GM21576 (cell line): ENCODE results near the gene ASCL4.

ENCODE experiments used
- ATAC-seq: cut with Tn5 transposase; IDR thresholded peaks from one replicate; pipeline ENCODE4 v1.9.1; 2021; ENCODE audit warnings: mild to moderate bottlenecking, moderate library complexity; ENCODE audit not compliant: unreplicated experiment

ASCL4 gene

DNA sequence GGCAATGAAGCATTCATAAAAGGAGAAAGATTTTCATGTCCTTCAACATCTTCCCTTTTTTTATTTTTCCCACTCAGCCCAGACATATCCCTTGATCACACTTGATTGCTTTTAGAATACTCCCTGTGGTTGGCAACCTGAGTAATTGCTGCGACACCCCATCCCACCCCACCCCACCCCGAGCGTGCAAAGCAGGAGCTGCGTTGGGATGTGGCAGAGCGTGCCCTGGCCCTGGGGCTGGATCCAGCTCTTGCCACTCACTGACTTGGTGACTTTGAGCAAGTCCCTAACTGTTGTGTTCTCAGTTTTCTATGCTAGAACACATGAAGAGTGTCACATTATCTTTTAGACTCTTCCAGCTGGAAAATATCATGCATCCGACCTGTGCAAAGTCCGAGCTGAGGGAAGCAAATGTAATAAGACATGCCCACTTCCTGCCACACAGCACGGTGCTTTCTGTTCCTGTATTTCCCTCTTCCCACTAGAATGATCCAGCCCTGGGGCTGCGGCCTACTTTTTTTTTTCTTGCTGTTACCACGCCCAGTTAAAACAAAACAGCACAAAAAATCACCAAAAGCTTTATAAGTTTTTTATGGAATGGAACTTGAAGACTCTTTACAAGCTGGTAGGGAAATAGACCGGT, 4.0 kb downstream of the ASCL4 start:
- ATAC-seq: no peak

DNA sequence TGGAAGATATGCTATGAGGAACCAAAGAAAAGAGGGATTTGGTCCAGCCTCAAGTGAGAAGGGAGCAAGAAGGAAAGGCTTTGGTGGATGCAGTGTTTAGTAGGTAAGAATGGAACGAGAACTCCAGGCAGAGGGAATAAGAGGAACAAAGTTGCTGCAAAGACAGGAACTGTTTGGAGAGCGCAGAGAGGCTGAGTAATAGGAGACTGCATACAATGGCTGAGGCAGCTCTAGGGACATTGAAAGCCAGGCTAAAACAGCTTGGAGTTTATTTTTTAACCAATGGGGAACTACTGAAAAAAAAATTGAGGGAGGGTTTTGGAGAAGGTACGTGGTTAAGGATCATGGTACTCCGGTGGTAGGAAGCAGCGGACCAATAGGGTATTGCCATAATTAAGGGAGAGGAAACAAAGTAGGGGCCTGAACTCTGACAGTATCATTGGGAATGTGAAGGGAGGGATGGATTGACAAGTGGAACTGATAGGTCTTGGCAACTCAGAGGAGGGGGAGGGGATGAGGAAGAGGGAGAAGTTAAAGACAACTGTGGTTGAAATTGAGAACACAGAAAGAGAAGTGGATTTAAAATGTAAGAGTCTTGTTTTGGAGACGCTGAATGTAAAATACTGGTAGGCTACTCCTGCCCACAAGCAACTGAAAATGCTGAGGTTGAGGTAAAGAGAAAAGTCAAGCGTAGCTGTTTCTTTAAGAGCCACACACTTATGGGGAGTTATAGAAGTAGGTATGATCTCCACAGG, 4.8 kb downstream of the ASCL4 start:
- peak; percentile 62 for ATAC-seq

DNA sequence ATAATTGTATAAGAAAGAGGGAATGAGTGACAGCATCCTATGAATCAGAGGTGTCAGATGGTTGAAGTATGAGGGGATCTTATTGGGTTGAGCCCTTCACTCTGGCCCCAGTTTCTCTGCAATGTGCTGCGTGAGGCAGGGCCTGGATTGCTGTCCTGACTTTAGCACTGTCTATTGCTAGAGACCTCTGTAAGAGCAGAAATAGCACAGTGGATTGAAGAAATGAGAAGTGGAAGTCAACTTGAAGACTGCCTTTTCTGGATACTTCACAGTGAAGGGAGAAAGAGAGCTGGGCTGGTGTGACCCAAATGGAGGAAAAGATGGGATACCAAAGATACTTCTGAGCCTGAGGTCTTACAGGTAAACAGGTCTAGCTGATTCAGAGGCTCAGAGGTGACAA, 5.8 kb downstream of the ASCL4 start:
- ATAC-seq: no peak

DNA sequence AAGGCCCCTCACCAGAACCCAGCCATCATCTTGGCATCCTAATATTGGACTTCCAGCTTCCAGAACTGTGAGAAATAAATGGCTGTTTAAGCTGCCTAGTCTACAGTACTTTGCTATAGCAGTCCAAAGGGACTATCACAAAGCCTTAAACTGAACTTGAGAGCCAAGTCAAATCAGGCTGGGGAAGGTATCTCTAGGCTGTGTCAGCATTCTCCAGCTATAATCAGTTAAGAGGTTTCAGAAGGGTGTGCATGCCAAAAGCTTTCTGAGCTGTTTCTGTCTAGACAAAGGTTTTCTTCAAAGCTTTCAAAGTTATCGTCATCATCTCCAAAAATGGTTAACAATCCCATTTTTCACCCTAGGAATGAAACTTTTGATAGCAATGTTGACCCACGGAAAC, 7.6 kb downstream of the ASCL4 start:
- ATAC-seq: no peak

DNA sequence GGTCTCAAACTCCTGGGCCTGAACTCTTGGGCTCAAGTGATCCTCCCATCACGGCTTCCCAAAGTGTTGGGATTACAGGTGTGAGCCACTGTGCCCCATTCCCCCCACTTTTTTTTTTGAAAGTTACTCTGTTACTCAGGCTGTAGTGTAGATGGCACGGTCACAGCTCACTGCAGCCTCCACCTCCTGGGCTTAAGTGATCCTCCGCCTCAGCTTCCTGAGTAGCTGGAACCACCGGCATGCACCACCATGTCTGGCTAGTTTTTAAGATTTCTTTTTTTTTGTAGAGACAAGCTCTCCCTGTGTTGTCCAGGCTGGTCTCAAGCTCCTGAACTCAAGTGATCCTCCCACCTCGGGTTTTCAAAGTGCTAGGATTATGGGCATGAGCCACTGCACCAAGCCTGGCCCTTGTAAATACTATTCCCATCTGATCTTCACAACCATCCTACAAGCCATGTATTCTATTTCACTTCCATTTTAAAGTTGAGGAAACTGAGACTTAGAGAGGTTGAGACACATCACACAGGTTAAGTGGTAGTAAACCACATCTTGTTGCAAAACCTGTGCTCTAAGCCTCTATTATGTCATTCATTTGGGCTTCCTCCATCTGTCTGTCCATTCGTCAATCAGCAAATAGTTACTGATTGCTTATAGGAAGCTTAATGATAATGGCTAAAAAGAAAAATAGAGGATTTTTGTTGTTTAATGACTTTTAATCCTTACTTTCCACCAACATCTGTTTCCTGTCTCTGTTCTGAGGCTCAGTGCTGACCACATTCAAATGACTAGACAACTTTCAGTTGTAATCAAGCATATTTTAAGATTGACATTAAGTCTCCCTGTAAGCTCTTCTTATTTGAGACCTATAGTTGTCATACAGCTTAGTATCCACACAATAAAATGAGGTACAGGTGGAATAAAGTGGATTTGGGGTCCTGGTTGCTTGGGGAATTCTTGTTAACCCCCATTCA, 9.2 kb downstream of the ASCL4 start:
- no peak for ATAC-seq

DNA sequence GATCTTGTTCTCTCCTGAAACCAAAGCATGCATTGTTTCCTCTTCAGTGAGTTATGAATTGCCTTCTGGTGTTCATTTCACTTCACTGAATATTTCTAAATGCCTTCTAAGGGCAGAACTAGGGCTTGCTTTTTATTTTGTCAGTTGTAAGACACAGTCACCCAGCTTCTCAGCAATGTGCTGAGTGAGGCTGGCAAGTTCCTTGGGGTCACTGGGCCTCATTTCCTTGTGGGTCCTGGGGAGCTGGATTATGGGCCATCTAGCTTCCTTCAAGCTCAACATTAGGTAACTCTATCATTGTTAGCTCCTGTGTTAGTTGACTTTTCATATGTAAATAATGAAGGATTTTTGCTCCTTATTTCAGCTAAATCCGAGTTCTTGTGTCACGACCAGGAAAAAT, 13.8 kb downstream of the ASCL4 start:
- no peak for ATAC-seq

DNA sequence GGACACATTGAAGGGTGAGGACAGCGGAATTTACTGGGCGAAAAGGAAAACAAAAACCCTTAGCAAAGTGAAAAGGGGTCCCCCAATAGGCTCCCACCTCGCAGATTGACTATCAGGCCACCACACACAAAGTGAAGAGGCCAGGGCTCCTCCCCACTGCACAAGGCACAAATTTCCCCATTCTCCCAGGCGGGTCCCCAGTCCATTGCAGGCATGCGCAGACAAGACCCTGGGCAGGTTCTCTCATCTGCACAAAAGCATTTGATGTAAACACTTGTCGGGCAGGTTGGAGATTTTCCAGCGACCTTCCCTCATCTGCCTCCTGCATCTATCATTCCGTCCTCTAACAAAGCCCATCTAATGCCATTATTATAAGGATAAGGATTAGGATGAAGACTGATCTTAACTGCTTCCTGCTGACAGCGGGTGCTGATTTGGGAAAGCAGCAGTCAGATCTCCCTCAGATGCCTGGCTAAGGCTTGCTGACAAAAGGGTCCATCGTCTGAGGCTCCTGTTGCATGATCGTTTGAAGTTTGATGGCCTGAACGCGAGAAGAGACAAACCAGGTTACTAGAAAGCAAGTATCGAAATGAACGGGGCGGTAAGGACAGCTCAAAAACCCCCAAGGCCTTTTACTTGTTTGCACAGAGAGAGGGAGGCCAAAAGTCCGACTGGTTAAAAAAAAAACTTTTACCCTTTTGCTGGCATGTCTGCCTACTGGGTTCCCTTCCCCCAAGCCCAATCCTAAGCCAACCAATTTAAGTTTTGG, 14.4 kb downstream of the ASCL4 start:
- no peak for ATAC-seq

DNA sequence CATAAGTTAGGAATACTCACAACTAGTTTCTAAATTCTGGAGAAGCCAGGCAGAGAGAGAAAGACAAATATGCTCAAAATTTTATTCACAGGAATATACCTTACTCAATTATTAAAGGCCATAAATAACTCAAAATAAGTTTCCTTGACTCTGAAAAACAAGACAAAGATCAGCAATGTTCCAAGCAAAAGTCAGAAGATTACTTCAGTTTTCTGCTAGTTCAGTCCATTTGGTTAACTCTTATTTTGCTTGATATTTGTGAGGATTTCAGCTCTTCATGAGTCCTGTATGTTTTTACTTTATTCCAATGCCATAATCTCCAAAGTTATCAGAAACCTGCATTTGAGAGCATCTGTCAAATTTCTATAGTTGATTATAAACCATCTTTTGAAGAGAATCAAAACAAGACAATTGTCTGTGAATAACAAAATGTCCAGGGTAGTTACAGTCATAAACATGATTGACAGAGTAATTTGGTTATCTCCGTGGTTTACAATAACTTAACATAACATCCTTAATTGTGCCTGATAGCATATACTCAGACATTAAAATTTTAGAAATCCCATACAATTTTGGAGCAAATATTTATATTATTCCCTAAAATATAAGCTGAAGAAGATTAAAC, 17.1 kb downstream of the ASCL4 start:
- no peak for ATAC-seq

DNA sequence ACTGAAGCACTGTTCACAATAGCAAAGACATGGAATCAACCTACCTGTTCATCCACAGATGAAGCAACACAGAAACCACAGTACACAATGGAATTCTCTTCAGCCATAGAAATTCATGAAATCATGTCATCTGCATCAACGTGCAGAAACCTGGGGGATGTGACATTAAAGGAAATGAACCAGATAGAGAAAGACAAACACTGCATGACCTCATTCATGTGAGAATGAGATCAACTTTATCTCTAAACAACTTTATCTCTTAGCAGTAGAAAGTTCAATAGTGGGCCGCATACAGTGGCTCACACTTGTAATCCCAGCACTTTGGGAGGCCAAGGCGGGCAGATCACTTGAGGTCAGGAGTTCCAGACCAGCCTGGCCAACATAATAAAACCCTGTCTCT, 19.9 kb downstream of the ASCL4 start:
- no peak for ATAC-seq

DNA sequence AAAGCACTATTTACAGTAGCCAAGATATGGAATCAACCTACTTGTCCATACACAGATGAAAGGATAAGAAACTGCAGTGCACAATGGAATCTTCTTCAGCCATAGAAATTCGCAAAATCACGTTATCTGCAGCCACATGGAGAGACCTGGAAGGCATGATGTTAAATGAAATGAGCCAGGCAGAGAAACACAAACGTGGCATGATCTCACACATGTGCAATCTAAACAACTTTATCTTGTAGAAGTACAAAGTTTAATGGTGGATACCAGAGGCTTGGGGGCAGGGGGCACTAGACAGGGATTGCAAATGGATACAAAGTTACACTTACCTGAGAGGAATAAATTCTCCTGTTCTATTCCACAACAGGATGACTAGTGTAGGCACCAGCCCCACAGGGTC, 24.1 kb downstream of the ASCL4 start:
- no peak for ATAC-seq

DNA sequence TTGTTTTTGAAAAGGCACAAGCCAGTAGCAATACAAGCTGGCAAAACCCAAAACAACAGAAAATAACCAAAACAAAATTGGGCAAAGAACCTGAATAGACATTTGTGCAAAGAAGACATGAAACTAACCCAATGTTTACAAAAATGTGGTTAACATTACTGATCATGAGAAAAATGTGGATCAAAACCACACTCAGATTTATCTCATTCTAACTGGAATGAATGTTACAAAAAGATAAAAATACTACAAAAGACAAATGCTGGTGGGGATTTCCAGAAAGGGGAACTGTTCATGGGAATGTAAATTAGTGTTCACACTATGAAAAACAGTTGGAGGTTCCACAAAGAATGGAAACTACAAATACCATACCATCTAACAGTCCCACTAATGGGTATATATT, 26.6 kb downstream of the ASCL4 start:
- ATAC-seq: no peak

DNA sequence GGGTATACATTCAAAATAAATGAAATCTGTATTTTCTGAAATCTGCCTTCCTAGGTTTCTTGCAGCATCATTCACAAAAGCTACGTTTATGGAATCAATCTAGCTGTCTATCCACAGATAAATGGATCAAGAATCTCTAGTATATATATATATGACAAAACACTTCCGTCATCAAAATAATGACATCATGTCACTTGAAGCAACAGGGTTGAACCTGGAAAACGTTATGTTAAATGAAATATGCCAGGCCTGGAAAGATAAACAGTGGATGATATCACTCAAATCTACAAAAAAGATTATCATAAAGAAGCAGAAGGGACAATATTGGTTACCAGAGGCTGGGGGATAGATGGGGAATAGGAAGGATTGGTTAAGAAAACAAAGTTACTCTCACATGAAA, 28.6 kb downstream of the ASCL4 start:
- no peak for ATAC-seq

DNA sequence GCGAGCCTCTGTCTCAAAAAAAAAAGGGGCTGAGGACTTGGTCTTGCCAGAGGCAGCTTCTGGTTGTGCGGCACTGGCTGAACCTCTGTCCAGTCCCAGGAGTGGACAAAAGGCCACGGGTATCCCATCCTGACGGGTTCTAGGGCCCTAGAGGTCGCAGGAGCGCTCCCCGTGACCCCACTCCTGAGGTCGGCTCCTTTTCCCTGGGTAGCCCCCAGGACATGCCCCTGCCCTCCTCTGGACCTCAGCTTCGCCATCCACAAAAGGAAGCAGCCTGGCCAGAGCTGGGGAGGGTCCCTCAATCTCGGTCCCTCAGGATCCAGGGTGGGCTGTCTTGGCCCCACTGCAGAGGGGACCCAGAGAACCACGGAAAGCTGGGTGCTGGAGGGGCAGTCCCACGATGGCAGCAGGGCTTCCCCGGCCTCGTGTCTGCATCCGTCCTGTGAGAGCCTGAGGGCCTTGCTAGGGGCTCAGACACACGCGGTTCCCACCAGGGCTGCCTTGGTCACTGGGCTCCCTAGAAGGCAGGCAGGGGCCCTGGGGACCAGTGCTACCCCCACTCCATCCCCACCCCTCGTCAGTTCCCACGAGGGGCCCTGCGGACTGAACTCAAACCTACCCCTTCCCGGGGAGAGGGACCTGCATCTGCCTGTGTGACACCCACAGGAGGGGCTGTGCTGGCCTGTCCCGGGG, 31.1 kb downstream of the ASCL4 start:
- ATAC-seq: no peak

DNA sequence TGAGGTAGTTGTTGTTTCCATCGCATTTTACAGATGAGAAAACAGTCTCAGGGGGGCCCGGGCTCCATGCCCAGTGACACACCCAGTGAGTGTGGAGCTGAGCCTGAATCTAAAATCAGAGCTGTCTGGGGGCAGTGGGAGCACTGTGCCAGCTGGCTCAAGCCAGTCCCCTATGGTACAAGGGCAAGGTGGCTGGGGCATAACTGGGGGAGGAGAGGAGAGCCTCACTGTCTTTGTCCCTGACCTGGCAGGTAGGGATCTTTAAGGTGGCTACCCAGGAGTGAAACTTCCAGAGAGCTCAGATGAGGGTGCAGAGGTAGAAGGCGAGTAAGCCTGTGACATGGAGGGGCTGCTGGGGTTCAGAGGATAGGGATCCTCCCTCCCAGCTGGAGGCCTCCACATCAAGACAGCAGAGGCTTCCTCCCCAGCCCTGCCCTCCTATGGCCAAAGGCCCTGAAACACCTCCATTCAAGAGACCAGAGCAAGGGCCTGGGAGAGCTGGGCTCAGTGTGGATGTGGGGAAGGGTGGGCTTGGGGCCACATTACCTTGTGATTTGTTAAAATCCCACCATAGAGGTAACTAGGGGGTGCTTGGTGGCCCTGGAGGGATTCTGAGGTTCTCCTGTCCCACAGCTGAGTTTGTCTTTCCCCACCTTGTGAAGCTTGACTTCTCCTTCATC, 33.1 kb downstream of the ASCL4 start:
- no peak for ATAC-seq

DNA sequence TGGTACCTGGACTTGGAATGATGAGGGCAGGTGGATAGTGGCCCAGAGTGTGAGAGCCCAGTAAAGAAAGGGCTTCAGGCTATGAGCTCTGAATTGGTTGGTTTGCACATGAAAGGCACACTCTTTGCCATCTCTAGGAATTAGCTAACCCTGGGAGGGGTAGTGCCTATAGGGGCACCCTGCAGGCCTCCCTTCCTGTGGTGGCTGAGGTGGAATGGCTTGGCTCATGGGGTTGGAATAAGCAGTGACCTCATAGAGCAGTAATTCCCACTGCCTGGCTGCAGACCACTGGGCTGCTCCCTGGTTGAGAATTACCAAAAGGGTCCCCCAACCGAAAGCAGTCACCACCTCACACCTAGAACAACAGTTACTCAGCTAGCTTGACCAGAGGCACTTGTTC, 42.7 kb downstream of the ASCL4 start:
- ATAC-seq: no peak

DNA sequence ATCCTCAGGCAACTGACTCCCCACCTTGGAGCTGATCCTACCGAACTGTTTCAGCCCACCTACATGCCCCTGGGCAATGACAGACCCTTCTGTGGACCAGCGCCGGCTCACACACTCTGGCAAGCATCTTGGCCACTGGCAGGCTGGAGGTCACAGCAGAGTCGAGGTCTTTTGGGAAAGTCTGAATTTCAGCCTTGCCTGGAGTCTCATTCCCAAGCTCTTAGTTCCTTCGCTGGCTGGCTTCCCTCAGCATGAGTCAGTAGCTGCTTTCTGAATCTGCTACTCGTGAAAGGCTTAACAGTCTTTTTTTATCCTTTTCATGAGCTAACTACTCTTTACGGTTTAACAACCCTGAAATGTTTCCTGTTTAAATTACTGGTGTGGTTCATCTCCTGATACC, 44.5 kb downstream of the ASCL4 start:
- ATAC-seq: no peak

DNA sequence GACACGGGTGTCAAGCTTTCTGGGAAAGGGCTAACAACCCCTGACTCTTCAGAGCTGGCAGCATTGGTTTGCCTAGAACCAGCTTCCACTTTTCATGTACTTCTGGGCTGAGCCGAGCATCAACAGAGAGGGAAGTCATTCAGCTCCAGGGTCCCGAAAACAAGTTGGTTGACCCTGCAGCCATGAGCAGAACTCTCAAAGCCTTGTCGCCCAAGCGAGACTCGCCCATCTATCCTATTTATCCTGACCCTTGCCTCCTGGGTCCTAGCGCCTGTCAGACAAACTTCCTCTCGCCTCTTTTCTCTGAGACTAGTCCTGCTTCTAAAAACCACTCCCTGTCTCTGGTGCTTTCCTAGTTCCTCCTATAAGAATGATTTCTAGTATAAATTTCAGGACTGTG, 47.9 kb downstream of the ASCL4 start:
- no peak for ATAC-seq
